ENCODE results near the gene NT5DC3. TPM values are rescaled to one million over a fixed set of nuclear protein-coding genes. Genes with fewer than 3 reads are reported as not detected.

NT5DC3 gene
- total and polyA plus RNA-seq, 9 of the 15 experiments (the other 6 are each of a cell fraction or from before 2014, with no cell fraction given) = 6.3 to 33.5 (median 24.5) TPM

- TF ChIP-seq TSHZ1 (CRISPR knock-in tag; IDR thresholded peaks at IDR 0.05) (no peak), E2F1 (CRISPR knock-in tag; IDR thresholded peaks at IDR 0.05) (no peak), CTCF (IDR thresholded peaks at IDR 0.05 in 2 of 3, conservative IDR thresholded peaks at IDR 0.05 in 1 of 3; ENCODE audit: insufficient read depth in 2 of 3, low read depth in 1 of 3, low read length in 3 of 3) (no peak)
These were observed 62.3 kb downstream of the NT5DC3 start (continued) for GRCh38 chr12:103778781-103779180.
